Measurements from ENCODE around the gene LPAR3. TPM values are rescaled to one million over a fixed set of nuclear protein-coding genes. Genes with fewer than 3 reads are reported as not detected.

Gene LPAR3
- total and polyA plus RNA-seq, 9 donors: 0.05 to 0.50 (median 0.20) TPM

GRCh38 chr1:84768634-84769033 lies 124.4 kb downstream of the LPAR3 start:
- H3K9me3 ChIP-seq (replicated peaks; ENCODE audit: control insufficient read depth, low read depth, low read length): no peaks in the 10 kb centered on the region
- H3K27ac ChIP-seq (ENCODE audit: low read length): no peak overlapping the region
- no peak for DNase-seq
- H3K27me3 ChIP-seq (ENCODE audit: control insufficient read depth, insufficient read depth, low read length): peaks cover 17% of the 10 kb centered on the region
- H3K36me3 ChIP-seq (ENCODE audit: control insufficient read depth, insufficient read depth, low read length): no peaks in the 10 kb centered on the region
- no peak overlapping the region for H3K4me3 ChIP-seq (ENCODE audit: low read length)
- H3K4me1 ChIP-seq (ENCODE audit: control insufficient read depth, insufficient read depth, low read length): no peaks in the 10 kb centered on the region

DNA sequence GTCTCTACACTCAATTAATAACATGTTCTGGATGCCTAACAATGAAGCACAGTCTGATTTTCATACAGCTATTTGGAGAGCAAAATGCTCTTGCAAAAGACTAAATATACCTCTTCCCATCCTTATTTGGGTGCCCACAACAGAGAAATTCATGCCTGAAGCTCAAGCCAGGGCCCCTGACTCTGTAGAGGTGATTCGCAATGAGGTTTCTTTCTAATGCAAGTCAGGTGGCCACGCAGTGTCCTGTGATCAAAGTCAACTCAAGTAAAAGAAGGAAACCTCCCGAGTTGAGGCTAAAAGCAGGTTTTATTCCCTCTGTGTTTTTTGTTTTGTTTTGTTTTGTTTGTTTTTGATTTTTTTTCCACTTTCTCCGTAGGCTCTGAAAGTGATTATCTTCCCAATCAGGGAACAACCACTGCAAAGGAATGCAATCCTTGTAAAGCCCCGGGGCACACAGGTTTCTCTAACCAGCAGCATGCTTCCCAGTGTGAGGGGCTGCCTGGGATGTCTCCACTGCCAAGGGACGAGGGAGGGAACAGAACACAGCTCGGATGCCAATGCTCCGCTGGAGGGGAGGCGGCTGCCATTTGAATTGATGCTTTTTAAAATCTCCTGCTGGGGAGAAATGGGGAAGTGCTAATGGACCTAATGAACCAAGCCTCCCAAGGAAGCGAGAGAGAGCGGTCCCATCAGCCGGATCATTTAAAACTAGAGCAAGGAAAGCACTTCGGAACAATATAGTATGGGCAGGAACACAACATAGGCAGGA lies 128.9 kb downstream of the LPAR3 start:
- no peaks in the 10 kb centered on the region for H3K36me3 ChIP-seq (ENCODE audit: control insufficient read depth, insufficient read depth, low read length)
- WGBS (ENCODE audit: insufficient coverage): 43% methylated on average over 9 of the region's 13 CpGs
- H3K4me1 ChIP-seq (ENCODE audit: control insufficient read depth, insufficient read depth, low read length): no peaks in the 10 kb centered on the region
- H3K4me3 ChIP-seq (ENCODE audit: low read length): no peak overlapping the region
- no peak for DNase-seq
- H3K27ac ChIP-seq (ENCODE audit: low read length): no peak overlapping the region
- H3K27me3 ChIP-seq (ENCODE audit: control insufficient read depth, insufficient read depth, low read length): peaks cover 18% of the 10 kb centered on the region
- H3K9me3 ChIP-seq (replicated peaks; ENCODE audit: control insufficient read depth, low read depth, low read length): no peaks in the 10 kb centered on the region

DNA sequence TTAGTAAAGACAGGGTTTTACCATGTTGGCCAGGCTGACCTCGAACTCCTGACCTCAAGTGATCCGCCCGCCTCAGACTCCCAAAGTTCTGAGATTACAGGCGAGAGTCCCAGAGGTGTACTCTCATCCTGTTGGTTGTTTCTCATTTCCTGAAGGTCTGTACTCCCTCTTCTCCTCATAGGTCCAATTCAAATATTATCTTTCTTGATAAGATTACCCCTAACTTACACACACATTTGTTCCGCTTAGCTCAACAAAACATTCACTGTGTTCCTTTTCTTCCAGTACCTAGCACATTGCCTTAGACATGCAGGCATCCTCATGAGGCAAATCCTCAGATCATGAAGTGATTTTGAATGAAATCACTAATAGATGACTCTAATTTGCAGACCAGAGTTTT lies 130.3 kb downstream of the LPAR3 start:
- H3K9me3 ChIP-seq (replicated peaks; ENCODE audit: control insufficient read depth, low read depth, low read length): no peaks in the 10 kb centered on the region
- no peak overlapping the region for H3K27ac ChIP-seq (ENCODE audit: low read length)
- 76% methylated on average over 4 of the region's 5 CpGs for WGBS (ENCODE audit: insufficient coverage)

More for the DNA sequence above, 130.3 kb downstream of the LPAR3 start:
- Histone ChIP-seq H3K27me3 (ENCODE audit: control insufficient read depth, insufficient read depth, low read length) (peaks cover 19% of the 10 kb centered on the region), H3K4me1 (ENCODE audit: control insufficient read depth, insufficient read depth, low read length) (no peaks in the 10 kb centered on the region), H3K36me3 (ENCODE audit: control insufficient read depth, insufficient read depth, low read length) (no peaks in the 10 kb centered on the region), H3K4me3 (ENCODE audit: low read length) (no peak overlapping the region)
- no peak for DNase-seq

Other genes starting within 250 kb of the LPAR3 start
- gene SSX2IP, start 202.7 kb downstream of the LPAR3 start, total RNA-seq: 18.5 TPM
- 10 to 100 TPM; 14.4 to 19.3 (median 16.5) TPM for gene SSX2IP, start 202.7 kb downstream of the LPAR3 start, polyA plus RNA-seq (ENCODE audit: insufficient read depth in 1 of 8, insufficient read length in 8 of 8, low replicate concordance in 1 of 8)
- 0.18 TPM for gene MCOLN2, start 103.9 kb upstream of the LPAR3 start, total RNA-seq
- under 1 TPM; 0.06 to 0.46 (median 0.17) TPM for gene MCOLN2, start 103.9 kb upstream of the LPAR3 start, polyA plus RNA-seq (ENCODE audit: insufficient read depth in 1 of 8, insufficient read length in 8 of 8, low replicate concordance in 1 of 8)
- gene MCOLN3, start 155.3 kb upstream of the LPAR3 start, total RNA-seq: 1.1 TPM
- gene MCOLN3, start 155.3 kb upstream of the LPAR3 start, polyA plus RNA-seq (ENCODE audit: insufficient read depth in 1 of 8, insufficient read length in 8 of 8, low replicate concordance in 1 of 8): 1 to 10 TPM in 5 of 8 donors, under 1 TPM in 3; 0.72 to 5.9 (median 2.6) TPM